ENCODE measurements around the gene ZNF865. TPM values are rescaled to one million over a fixed set of nuclear protein-coding genes. Genes with fewer than 3 reads are reported as not detected.
A peak's percentile ranks its signal among the peaks of the same experiment; 100 is the strongest.

ZNF865 gene
- total RNA-seq, 1 donor from 2014 or later = 21.6 TPM

DNA sequence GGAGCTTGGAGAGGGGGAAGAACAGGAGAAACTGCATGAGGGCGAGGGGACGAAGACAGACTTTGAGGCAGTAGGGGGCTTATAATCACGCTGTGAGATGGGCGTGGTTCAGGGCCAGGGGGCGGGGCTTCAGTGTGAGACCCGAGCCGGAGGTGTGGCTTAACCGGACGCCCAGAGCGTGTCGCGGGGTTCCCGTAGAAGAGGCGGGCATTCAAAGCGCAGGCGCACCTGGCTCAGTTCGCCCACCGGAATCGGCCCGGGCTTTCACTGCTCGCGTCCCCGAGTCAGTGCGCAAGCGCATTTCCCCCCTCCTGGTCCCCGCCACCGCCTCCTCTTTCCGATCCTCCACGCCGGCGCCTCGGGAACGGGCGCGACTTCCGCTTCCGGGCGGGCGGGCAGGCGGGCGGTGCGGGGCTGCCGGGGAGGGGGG is 225 bp upstream of the ZNF865 start:
- peak; percentile 97 for DNase-seq (ENCODE audit: low spot score)

DNA sequence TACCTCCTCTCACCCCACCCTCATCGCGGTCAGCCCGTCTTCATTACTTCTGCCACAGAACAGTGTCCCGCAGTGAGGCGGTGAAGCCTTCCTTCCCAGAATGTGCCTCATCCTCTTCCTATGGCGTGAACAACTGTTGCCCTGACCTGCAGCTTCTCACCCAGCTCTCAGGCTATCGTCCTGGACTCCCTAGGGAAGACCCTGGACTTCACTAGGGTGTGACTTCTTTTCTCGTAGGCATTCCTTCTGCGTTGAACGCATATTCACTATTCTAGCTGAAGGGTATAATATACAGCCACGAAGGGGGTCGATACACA is 982 bp downstream of the ZNF865 start:
- no peak for DNase-seq (ENCODE audit: low spot score)

DNA sequence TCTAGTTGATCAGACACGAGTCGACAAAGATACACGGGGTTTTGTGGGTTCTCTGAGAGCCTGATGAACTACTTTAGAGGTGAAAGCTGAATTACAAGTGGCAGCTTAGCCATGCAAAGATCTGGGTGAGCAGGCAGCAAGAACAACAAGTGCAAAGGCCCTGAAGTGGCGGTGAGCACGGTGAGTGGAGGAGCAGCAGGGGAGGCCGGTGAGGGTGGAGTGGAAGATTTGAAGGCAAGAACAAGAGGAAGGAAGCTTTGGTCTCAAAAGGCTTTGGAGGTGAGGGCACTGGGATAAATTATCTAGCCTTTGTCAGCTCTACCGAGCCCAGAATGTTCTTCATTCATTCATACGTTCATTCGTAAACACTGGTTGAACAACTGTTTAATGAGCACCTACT is 1.4 kb downstream of the ZNF865 start:
- DNase-seq (ENCODE audit: low spot score) = no peak

DNA sequence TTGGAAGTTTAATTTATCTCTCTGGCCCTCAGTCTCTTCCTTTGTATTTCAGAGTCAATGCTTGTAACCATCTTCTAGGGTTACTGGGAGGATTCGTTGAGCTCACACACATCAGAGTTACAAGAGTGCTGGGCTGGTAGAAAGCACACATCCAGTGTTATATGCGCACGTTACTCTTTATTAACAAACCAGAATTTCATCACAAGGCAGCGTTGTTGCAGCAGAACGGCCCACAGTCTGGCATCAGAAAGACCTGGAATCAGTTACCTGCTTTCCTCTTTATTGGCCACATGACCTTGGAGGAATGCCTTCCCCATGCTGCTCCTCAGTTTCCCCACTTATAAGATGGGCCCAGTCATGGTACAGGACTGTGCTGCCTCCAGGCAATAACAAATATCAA is 3.9 kb downstream of the ZNF865 start:
- DNase-seq (ENCODE audit: low spot score) = no peak

DNA sequence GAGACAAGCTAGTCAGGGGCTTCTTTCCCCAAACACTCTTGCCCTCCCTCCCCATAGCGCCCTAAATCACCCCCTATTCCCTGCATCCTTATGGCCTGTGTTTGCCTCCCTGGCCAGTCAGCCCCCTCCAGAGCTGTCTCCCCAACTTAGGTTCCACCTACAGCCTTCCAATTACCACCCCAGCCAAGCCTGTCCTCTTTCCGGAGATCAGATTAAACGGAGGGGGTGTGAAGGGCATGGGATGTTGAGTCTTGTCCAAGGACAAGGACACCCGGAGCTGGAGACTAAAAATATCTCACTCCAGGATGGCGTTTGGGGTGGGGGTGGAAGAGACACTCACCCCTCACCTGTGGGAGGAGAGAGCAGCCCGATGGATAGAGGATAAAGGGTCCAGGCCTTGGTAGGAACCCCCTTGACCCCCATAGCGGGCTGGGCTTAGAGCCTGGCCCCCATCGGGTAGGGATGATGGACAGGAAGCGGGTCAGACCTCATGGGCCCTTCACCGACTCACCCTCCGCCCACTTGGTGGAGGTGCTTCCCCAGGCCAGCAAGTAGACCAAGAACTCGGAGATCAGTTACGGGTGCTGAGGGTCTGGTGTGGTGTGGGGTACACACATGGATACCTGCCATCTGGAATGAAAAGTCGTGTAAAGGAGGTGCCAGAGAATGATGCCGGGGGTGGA is 6.0 kb downstream of the ZNF865 start:
- DNase-seq (ENCODE audit: low spot score) = no peak

DNA sequence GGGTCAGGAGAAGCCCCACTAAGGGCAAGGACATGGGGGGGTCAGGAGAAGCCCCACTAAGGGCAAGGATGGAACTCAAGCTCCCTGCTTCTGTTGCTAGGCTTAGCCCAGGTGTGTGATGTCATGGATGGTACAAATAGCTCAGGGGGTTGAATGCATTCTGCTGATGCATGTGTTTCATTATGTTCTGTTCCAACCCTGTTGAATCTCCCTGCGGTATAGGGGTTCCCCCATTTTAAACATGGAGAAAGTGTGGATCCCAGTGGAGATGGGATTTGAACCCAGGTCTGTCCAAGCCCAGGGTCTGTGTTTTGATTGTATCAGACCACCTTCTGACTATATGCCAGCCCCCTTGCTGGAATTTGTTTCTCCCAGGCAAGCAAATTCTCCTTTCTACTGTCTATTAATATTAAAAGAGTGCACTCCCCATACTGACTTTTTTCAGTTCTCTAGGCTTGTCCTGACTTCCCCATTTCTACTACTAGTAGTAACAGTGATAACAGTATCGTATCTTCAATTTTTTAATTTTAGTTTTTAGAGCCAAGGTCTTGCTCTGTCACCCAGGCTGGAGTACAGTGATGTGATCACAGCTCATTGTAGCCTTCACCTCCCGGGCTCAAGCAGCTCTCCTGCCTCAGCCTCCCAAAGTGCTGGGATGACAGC is 6.7 kb downstream of the ZNF865 start:
- DNase-seq (ENCODE audit: low spot score) = no peak

DNA sequence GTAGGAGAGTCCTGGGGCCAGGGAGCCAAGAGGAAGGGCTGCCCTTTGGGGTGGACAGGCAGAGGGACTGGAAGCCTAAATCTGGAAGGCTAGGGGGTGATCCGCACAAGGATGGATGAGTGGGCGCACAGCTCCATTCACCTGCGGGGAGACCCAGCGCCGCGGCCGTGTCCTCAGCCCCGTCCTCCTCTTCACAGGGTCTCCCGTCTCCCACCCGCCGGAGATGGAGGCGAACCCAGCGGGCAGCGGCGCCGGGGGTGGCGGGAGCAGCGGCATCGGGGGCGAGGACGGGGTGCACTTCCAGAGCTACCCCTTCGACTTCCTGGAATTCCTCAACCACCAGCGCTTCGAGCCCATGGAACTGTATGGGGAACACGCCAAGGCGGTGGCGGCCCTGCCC is 7.9 kb downstream of the ZNF865 start:
- DNase-seq (ENCODE audit: low spot score) = no peak

DNA sequence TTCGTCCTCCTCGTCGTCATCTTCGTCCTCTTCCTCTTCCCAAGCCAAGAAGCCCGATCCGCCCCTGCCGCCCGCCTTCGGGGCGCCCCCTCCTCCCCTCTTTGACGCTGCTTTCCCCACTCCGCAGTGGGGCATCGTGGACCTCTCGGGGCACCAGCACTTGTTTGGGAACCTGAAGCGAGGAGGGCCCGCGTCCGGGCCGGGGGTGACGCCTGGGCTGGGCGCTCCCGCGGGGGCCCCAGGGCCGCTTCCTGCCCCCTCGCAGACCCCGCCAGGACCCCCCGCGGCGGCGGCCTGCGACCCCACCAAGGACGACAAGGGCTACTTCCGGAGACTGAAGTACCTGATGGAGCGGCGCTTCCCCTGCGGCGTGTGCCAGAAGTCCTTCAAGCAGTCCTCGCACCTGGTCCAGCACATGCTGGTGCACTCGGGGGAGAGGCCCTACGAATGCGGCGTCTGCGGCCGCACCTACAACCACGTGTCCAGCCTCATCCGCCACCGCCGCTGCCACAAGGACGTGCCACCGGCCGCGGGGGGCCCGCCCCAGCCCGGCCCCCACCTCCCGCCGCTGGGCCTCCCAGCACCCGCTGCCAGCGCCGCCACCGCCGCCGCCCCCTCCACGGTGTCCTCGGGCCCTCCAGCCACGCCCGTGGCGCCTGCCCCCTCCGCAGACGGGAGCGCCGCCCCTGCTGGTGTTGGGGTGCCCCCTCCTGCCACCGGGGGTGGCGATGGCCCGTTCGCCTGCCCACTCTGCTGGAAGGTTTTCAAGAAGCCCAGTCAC is 8.7 kb downstream of the ZNF865 start:
- no peak for DNase-seq (ENCODE audit: low spot score)

DNA sequence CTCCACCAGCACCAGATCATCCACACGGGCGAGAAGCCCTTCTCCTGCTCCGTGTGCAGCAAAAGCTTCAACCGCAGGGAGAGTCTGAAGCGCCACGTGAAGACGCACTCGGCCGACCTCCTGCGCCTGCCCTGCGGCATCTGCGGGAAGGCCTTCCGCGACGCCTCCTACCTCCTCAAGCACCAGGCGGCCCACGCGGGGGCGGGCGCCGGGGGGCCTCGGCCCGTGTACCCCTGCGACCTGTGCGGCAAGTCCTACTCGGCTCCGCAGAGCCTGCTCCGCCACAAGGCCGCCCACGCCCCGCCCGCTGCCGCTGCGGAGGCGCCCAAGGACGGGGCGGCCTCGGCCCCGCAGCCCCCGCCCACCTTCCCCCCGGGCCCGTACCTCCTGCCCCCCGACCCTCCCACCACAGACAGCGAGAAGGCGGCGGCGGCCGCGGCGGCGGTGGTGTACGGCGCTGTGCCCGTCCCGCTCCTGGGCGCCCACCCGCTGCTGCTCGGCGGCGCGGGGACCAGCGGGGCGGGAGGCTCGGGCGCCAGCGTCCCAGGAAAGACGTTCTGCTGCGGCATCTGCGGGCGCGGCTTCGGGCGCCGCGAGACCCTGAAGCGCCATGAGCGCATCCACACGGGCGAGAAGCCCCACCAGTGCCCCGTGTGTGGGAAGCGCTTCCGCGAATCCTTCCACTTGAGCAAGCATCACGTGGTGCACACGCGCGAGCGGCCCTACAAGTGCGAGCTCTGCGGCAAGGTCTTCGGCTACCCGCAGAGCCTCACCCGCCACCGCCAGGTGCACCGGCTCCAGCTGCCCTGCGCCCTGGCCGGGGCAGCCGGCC is 9.5 kb downstream of the ZNF865 start:
- DNase-seq (ENCODE audit: low spot score) = no peak

DNA sequence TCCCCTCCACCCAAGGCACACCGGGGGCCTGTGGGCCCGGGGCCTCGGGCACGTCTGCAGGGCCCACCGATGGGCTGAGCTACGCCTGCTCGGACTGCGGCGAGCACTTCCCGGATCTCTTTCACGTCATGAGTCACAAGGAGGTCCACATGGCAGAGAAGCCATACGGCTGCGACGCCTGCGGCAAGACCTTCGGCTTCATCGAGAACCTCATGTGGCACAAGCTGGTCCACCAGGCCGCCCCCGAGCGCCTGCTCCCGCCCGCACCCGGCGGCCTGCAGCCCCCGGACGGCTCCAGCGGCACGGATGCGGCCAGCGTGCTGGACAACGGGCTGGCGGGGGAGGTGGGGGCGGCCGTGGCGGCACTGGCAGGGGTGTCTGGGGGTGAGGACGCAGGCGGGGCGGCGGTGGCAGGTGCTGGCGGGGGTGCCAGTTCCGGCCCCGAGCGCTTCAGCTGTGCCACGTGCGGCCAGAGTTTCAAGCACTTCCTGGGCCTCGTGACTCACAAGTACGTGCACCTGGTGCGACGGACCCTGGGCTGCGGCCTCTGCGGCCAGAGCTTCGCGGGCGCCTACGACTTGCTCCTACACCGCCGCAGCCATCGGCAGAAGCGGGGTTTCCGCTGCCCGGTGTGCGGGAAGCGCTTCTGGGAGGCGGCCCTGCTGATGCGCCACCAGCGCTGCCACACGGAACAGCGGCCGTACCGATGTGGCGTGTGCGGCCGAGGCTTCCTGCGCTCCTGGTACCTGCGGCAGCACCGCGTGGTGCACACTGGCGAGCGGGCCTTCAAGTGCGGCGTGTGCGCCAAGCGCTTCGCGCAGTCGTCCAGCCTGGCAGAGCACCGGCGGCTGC is 10.3 kb downstream of the ZNF865 start:
- no peak for DNase-seq (ENCODE audit: low spot score)

DNA sequence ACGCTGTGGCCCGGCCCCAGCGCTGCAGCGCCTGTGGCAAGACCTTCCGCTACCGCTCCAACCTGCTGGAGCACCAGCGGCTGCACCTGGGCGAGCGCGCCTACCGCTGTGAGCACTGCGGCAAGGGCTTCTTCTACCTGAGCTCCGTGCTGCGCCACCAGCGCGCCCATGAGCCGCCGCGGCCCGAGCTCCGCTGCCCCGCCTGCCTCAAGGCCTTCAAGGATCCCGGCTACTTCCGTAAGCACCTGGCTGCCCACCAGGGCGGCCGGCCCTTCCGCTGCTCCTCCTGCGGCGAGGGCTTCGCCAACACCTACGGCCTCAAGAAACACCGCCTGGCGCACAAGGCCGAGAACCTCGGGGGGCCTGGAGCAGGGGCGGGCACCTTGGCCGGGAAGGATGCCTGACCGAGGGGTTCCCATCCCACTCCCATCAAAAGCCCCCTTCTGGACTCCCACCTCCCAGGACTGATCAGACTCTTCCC is 11.0 kb downstream of the ZNF865 start:
- no peak for DNase-seq (ENCODE audit: low spot score)

DNA sequence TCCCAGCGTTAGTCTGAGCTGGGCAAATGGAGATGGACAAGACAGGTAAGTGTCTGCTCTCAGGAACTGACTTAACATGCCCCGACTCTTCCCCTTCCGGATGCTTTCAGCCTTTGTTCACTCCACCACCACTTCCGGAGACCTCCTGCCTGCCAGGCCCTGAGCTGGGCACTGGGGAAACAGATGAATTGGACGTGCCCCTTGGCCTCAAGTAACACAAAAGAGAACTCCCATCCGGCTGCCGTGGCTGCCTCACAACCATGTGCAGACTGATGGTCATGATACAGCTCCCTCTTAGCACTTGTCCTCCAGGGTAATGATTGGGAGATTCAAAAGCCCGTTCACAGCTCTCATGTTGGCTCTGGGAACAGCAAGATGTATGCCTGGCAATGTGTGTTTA is 12.0 kb downstream of the ZNF865 start:
- DNase-seq (ENCODE audit: low spot score) = no peak

DNA sequence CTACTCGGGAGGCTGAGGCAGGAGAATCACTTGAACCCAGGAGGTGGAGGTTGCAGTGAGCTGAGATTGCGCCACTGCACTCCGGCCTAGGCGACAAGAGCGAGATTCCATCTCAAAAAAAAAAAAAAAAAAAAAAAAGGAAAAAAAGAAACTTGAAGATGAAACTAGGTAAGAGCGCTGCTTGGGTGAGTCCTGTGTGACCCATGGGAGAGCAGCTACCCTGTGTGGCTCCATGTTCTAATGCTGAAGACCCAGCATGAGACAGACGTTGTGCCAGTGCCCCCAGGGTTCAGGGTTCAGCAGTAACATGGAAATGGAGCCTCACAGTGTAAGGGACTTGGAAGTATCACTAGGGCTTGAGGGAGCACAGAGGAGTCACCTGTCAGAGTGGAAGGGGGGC is 13.0 kb downstream of the ZNF865 start:
- DNase-seq (ENCODE audit: low spot score) = no peak

DNA sequence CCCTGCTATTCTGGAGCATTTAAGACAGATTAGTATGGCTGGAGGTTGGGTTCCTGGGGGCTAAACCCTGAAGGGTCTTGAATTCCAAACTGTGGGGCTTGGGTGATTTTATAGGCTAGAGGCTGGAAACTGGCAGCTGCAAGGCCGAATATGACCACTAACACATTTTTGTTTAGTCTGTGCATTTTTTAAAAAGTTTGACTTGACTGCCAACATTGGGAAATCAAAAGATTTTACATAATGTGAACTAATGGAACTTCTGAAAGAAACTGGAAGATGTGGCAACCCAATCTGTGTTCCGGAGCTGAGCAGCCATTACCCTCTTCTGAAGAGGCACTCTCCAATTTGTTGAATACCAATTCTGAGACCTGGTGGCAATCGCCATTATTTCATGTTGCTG is 13.8 kb downstream of the ZNF865 start:
- DNase-seq (ENCODE audit: low spot score) = no peak

DNA sequence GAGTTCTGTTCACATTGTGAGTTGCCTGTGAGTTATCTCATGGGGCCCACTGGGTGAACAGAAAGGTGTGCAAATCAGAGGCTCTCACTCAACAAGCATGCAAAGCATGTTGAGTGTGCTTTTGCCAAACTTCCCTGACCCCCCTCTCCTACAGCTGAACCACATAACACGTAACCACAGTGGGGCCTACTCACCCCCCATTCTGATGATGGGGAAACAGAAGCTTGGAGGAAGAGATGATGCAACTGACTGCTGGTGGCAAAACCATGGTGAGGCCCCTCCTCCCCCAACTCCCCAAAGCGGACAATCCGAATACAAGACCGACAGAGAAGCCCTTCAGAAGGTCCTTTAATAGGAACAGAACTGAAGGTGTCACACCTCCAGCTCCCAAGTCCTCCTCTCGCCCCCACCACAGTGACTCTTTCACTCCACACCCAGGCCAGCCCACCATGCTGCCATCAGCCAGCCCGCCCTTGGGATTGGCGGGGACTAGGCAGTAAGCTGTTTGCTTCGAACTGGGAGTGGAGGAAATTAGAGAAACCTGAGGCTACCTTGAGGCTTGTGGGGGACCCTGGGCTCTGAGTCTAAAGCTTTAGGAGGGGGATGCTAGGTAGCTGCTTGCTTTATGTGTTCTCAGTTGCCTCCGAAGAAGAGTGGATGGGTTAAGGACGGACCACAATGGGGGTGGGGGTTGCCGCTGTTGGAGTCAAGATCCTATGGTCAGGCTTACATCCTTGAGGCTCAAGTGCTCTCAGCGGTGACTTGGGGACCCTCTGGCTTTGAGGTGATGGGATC is 15.2 kb downstream of the ZNF865 start:
- no peak for DNase-seq (ENCODE audit: low spot score)

DNA sequence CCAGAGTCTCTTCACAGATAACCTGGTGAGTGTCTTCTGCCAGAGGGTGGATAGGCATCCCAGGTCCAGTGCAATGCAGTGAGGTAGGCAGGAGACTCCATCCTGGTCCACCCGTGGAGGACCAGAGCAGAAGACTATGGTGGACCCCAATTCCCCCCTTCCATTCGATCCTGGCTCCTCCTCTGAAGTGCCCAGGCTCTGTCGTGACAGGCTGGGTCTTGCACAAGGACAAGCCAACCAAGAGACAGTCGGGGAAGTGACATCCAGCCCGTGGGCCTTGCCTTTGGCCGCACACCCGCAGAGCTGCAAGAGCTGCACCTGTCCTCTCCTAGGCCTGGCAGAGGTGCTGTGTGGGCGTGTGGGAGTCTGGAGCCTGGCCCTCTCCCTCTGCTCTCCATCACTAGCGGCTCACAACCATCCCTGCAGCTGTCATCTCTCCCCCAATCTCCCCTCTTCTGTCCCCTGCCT is 15.8 kb downstream of the ZNF865 start:
- DNase-seq (ENCODE audit: low spot score) = no peak

DNA sequence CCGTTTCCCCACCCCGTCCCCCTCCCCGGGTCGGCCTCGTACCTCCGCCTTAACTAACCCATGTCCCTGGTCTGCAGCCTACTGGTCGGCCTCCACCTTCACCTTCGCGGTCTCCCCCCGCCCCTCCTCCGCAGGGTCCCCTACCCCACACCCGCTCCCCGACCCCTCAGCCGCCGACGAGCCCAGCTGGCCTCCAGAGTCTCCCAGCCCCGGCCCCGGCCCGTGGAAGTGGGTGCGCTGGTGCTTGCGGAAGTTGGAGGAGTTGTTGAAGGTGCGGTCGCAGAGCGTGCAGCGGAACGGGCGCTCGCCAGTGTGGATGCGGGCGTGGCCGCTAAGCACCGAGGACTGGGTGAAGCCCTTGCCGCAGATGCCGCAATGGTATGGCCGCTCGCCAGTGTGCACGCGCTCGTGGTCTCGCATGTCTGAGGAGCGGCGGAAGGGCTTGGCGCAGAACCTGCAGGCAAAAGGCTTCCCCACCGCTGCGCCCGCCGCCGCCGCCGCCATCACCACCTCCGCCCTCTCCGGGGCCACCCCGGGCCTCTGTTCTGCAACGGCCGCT is 16.3 kb downstream of the ZNF865 start:
- DNase-seq (ENCODE audit: low spot score) = no peak

DNA sequence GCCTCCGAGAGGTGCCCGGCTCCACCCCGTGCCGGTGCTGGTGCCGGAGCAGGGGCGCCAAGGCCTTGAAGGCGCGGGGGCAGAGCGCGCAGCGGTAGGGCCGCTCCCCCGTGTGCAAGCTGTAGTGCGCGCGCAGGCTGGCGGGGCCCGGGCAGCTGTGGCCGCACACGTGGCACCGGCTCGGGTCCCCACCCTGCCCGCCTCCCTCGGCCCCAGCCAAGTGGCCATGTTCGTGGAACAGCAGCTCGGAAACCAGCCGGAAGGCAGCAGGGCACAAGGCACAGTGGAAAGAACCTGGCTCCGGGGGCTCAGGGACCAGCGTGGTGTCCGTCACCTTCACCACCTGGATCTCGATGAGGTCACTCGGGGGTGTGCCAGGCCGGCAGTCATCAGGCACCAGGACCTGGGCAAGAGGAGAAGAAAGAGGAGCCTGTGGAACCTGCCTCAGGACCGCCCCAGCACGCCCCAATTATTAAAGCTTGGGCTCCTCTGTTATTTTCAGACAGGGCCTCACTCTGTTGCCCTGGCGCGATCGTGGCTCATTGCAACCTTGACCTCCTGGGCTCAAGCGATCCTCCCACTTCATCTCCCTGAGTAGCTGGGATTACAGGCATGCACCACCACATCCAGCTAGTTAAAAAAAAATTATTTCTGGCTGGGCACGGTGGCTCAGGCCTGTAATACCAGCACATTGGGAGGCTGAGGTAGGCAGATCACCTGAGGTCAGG is 17.0 kb downstream of the ZNF865 start:
- DNase-seq (ENCODE audit: low spot score) = no peak

DNA sequence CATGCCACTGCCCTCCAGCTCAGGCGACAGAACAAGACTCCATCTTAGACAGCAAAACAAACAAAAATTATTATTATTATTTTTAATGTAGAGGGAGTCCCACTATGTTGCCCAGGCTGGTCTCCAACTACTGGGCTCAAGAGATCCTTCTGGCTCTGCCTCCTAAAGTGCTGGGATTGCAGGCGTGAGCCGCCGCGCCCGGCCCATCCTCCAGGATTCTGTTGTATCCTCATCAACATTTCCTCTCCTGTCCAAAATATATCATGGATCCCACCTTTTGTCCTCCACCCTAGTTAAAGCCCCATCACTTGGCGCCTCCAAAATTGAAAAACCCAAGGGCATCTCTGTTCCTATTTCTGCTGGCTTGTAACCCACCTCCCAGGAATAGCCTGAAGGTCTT is 17.7 kb downstream of the ZNF865 start:
- no peak for DNase-seq (ENCODE audit: low spot score)
